GM23338 (cell line): ENCODE data around the gene PEAR1. TPM values are rescaled to one million over a fixed set of nuclear protein-coding genes. Genes with fewer than 3 reads are reported as not detected.

Experiments
- ATAC-seq: fragments of 200-7000 bp; cut with Tn5 transposase; 3 replicates; pipeline ENCODE4 v1.9.1; 2020
- DNase-seq: peaks from one replicate; pipeline ENCODE4 v3.0.0-alpha.2; 2015; ENCODE audit warnings: low spot score
- H2AFZ ChIP-seq: fragments of 200-600 bp; sonication (generic); 2 replicates; pipeline ENCODE4 v1.8.0; 2016; ENCODE audit warnings: antibody characterized with exemption, mild to moderate bottlenecking, moderate library complexity
- H3F3A ChIP-seq: fragments of 200-600 bp; sonication (generic); replicated peaks from 2 replicates; pipeline ENCODE4 v1.8.0; 2017; ENCODE audit warnings: antibody characterized with exemption, mixed run types, low read depth
- H3K27ac ChIP-seq: fragments of 200-600 bp; sonication (generic); 2 replicates; pipeline ENCODE4 v1.6.1; 2016; ENCODE audit warnings: low read depth
- H3K27me3 ChIP-seq: fragments of 200-600 bp; sonication (generic); 2 replicates; pipeline ENCODE4 v1.8.0; 2016; ENCODE audit warnings: mild to moderate bottlenecking, mixed run types, moderate library complexity; ENCODE audit not compliant: insufficient read depth
- H3K36me3 ChIP-seq: fragments of 200-600 bp; sonication (generic); 2 replicates; pipeline ENCODE4 v1.8.0; 2016; ENCODE audit warnings: mild to moderate bottlenecking; ENCODE audit not compliant: insufficient read depth
- H3K4me1 ChIP-seq: fragments of 200-600 bp; sonication (generic); 2 replicates; pipeline ENCODE4 v1.8.0; 2016; ENCODE audit warnings: mild to moderate bottlenecking, moderate library complexity; ENCODE audit not compliant: insufficient read depth
- H3K4me2 ChIP-seq: fragments of 200-600 bp; sonication (generic); 2 replicates; pipeline ENCODE4 v1.7.1; 2017; ENCODE audit warnings: mixed run types
- H3K4me3 ChIP-seq: fragments of 200-600 bp; sonication (generic); 2 replicates; pipeline ENCODE4 v1.6.1; 2016; ENCODE audit warnings: mixed run types
- H3K79me2 ChIP-seq: fragments of 200-600 bp; sonication (generic); replicated peaks from 2 replicates; pipeline ENCODE4 v1.8.0; 2017; ENCODE audit warnings: mild to moderate bottlenecking; ENCODE audit not compliant: insufficient read depth
- H3K9me2 ChIP-seq: fragments of 200-600 bp; sonication (generic); 2 replicates; pipeline ENCODE4 v1.8.0; 2017; ENCODE audit not compliant: insufficient read depth
- H4K20me1 ChIP-seq: fragments of 200-600 bp; sonication (generic); replicated peaks from 2 replicates; pipeline ENCODE4 v1.8.0; 2017; ENCODE audit warnings: mild to moderate bottlenecking; ENCODE audit not compliant: insufficient read depth
- H3K27ac Mint-ChIP-seq: 2 replicates; pipeline ENCODE4 v1.8.0; 2020; ENCODE audit warnings: inconsistent platforms, mild to moderate bottlenecking, moderate library complexity, mixed read lengths
- H3K27me3 Mint-ChIP-seq: 3 replicates; pipeline ENCODE4 v1.8.0; 2022; ENCODE audit warnings: low read depth, mild to moderate bottlenecking, moderate library complexity, mixed read lengths, inconsistent platforms; ENCODE audit not compliant: insufficient read depth, poor library complexity
- H3K36me3 Mint-ChIP-seq: 3 replicates; pipeline ENCODE4 v1.8.0; 2021; ENCODE audit warnings: low read depth, mild to moderate bottlenecking, inconsistent platforms, moderate library complexity, mixed read lengths
- H3K4me1 Mint-ChIP-seq: 3 replicates; pipeline ENCODE4 v1.8.0; 2020; ENCODE audit warnings: mild to moderate bottlenecking, inconsistent platforms, mixed read lengths
- H3K4me3 Mint-ChIP-seq: 3 replicates; pipeline ENCODE4 v1.8.0; 2021; ENCODE audit warnings: moderate library complexity, mild to moderate bottlenecking, inconsistent platforms, mixed read lengths
- H3K9me3 Mint-ChIP-seq: 3 replicates; pipeline ENCODE4 v1.8.0; 2020; ENCODE audit warnings: moderate library complexity, mild to moderate bottlenecking, inconsistent platforms, mixed read lengths
- CREB1 ChIP-seq: fragments of 250-450 bp; sonication (Bioruptor Pico); IDR thresholded peaks from 2 replicates; pipeline ENCODE4 v1.5.0; 2020; ENCODE audit warnings: low read depth, mild to moderate bottlenecking, moderate library complexity
- EZH2 ChIP-seq: fragments of 200-600 bp; sonication (generic); IDR thresholded peaks from one replicate; pipeline ENCODE4 v1.8.0; 2017; ENCODE audit warnings: antibody characterized with exemption, mild to moderate bottlenecking, low read depth; ENCODE audit not compliant: unreplicated experiment
- EZH2phosphoT487 ChIP-seq: fragments of 200-600 bp; sonication (generic); IDR thresholded peaks from one replicate; pipeline ENCODE4 v1.8.1; 2018; ENCODE audit warnings: antibody characterized with exemption; ENCODE audit not compliant: unreplicated experiment
- JUNB ChIP-seq: IDR thresholded peaks from one replicate; pipeline ENCODE4 v1.6.1; 2016; ENCODE audit warnings: antibody characterized with exemption; ENCODE audit not compliant: unreplicated experiment
- NANOG ChIP-seq: IDR thresholded peaks from 2 replicates; pipeline ENCODE4 v1.6.1; 2016; ENCODE audit warnings: antibody characterized with exemption, borderline replicate concordance
- POLR2AphosphoS5 ChIP-seq: IDR thresholded peaks from 2 replicates; pipeline ENCODE4 v1.6.1; 2016; ENCODE audit warnings: antibody characterized with exemption, low read depth
- STAT1 ChIP-seq: IDR thresholded peaks from one replicate; pipeline ENCODE4 v1.6.1; 2016; ENCODE audit warnings: antibody characterized with exemption; ENCODE audit not compliant: unreplicated experiment
- ZNF114 ChIP-seq: fragments of 250-450 bp; sonication (Bioruptor Pico); IDR thresholded peaks from 2 replicates; pipeline ENCODE4 v1.5.0; 2020; ENCODE audit warnings: mild to moderate bottlenecking, moderate library complexity
- ZNF331 ChIP-seq: fragments of 250-450 bp; sonication (Bioruptor Pico); IDR thresholded peaks from 2 replicates; pipeline ENCODE4 v1.5.0; 2020; ENCODE audit warnings: low read depth, mild to moderate bottlenecking, moderate library complexity
- polyA plus RNA-seq: library from polyadenylated mRNA; unstranded; fragments of >200 nt; fragmentation: Nextera tagmentation; extraction: Ambion mirVana; gene quantifications from 2 replicates; pipeline ENCODE4 v1.2.1, GENCODE V29; 2016
- total RNA-seq: library from RNA; depleted of rRNA; stranded (reverse); fragments of >200 nt; shearing (Covaris generic); gene quantifications from 2 replicates; pipeline ENCODE4 v1.2.3, GENCODE V29; 2014
- TF ChIP-seq, protein P1 (sequence below), 2 experiments: fragments of 200-600 bp in 1 of 2; sonication (generic) in 1 of 2; conservative IDR thresholded peaks; 2 replicates each; pipeline versions ENCODE4 v1.5.1 to v1.6.1; 2016 to 2017; ENCODE audit warnings: antibody characterized with exemption in 2 of 2, low read depth in 2 of 2, mild to moderate bottlenecking in 2 of 2, moderate library complexity in 1 of 2
- TF ChIP-seq, protein P2 (sequence below): IDR thresholded peaks from one replicate; pipeline ENCODE4 v1.6.1; 2018; ENCODE audit warnings: antibody characterized with exemption; ENCODE audit not compliant: unreplicated experiment
- TF ChIP-seq, protein P3 (sequence below): fragments of 250-450 bp; sonication (Bioruptor Pico); IDR thresholded peaks from 2 replicates; pipeline ENCODE4 v1.5.0; 2020; ENCODE audit warnings: mild to moderate bottlenecking, moderate library complexity
- TF ChIP-seq, protein P4 (sequence below): IDR thresholded peaks from 2 replicates; pipeline ENCODE4 v1.6.1; 2016; ENCODE audit warnings: antibody characterized with exemption

The PEAR1 gene
- total and polyA plus RNA-seq, 2 experiments from 2014 or later = 0.28 to 0.47 TPM

DNA sequence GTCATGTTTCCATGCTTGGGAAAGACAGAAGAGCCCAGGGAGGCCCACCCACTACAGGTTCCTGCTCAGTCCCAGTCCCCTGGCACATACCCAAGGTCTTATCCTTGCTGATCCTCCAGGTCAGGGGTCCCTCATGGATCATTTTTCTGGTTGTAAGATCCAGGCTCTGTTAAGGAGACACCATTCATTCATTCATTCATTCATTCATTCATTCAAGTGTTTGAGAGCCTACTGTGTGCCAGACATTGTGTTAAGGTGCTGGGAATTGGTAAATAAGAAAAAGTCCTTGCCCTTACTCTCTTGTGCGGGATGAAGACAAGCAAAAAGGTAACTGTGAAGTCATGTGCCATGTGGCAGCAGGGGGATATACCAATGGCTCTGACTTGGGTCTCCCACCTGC, 50.8 kb downstream of the PEAR1 start:
- Histone ChIP-seq H2AFZ (no peak overlapping the region), H3K4me3 (no peak overlapping the region), H3F3A (no peaks in the 10 kb centered on the region), H3K4me2 (no peak overlapping the region), H4K20me1 (no peaks in the 10 kb centered on the region; the same call in 1 of the 2 replicates), H3K36me3 (peaks cover 10% of the 10 kb centered on the region), H3K4me1 (no peaks in the 10 kb centered on the region), H3K27ac (no peak overlapping the region), H3K79me2 (no peaks in the 10 kb centered on the region), H3K9me2 (no peaks in the 10 kb centered on the region), H3K27me3 (no peaks in the 10 kb centered on the region)
- H3K4me3 Mint-ChIP-seq = no peak overlapping the region
- no peak for DNase-seq
- ATAC-seq = no peak
- no peaks in the 10 kb centered on the region for H3K9me3 Mint-ChIP-seq
- H3K27ac Mint-ChIP-seq = no peak overlapping the region
- peaks cover 12% of the 10 kb centered on the region for H3K27me3 Mint-ChIP-seq
- peaks cover 70% of the 10 kb centered on the region for H3K36me3 Mint-ChIP-seq
- TF ChIP-seq, protein P1, sequence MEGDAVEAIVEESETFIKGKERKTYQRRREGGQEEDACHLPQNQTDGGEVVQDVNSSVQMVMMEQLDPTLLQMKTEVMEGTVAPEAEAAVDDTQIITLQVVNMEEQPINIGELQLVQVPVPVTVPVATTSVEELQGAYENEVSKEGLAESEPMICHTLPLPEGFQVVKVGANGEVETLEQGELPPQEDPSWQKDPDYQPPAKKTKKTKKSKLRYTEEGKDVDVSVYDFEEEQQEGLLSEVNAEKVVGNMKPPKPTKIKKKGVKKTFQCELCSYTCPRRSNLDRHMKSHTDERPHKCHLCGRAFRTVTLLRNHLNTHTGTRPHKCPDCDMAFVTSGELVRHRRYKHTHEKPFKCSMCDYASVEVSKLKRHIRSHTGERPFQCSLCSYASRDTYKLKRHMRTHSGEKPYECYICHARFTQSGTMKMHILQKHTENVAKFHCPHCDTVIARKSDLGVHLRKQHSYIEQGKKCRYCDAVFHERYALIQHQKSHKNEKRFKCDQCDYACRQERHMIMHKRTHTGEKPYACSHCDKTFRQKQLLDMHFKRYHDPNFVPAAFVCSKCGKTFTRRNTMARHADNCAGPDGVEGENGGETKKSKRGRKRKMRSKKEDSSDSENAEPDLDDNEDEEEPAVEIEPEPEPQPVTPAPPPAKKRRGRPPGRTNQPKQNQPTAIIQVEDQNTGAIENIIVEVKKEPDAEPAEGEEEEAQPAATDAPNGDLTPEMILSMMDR (conservative IDR thresholded peaks at IDR 0.05; ENCODE audit: low read depth in 2 of 2) = no peak
- TF ChIP-seq, protein P2, sequence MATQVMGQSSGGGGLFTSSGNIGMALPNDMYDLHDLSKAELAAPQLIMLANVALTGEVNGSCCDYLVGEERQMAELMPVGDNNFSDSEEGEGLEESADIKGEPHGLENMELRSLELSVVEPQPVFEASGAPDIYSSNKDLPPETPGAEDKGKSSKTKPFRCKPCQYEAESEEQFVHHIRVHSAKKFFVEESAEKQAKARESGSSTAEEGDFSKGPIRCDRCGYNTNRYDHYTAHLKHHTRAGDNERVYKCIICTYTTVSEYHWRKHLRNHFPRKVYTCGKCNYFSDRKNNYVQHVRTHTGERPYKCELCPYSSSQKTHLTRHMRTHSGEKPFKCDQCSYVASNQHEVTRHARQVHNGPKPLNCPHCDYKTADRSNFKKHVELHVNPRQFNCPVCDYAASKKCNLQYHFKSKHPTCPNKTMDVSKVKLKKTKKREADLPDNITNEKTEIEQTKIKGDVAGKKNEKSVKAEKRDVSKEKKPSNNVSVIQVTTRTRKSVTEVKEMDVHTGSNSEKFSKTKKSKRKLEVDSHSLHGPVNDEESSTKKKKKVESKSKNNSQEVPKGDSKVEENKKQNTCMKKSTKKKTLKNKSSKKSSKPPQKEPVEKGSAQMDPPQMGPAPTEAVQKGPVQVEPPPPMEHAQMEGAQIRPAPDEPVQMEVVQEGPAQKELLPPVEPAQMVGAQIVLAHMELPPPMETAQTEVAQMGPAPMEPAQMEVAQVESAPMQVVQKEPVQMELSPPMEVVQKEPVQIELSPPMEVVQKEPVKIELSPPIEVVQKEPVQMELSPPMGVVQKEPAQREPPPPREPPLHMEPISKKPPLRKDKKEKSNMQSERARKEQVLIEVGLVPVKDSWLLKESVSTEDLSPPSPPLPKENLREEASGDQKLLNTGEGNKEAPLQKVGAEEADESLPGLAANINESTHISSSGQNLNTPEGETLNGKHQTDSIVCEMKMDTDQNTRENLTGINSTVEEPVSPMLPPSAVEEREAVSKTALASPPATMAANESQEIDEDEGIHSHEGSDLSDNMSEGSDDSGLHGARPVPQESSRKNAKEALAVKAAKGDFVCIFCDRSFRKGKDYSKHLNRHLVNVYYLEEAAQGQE = no peak
- TF ChIP-seq CREB1 (no peak), EZH2 (no peak), STAT1 (no peak), POLR2AphosphoS5 (no peak), JUNB (no peak), ZNF331 (CRISPR knock-in tag) (no peak), ZNF114 (CRISPR knock-in tag) (no peak), EZH2phosphoT487 (no peak), NANOG (no peak)
- TF ChIP-seq, protein P3, sequence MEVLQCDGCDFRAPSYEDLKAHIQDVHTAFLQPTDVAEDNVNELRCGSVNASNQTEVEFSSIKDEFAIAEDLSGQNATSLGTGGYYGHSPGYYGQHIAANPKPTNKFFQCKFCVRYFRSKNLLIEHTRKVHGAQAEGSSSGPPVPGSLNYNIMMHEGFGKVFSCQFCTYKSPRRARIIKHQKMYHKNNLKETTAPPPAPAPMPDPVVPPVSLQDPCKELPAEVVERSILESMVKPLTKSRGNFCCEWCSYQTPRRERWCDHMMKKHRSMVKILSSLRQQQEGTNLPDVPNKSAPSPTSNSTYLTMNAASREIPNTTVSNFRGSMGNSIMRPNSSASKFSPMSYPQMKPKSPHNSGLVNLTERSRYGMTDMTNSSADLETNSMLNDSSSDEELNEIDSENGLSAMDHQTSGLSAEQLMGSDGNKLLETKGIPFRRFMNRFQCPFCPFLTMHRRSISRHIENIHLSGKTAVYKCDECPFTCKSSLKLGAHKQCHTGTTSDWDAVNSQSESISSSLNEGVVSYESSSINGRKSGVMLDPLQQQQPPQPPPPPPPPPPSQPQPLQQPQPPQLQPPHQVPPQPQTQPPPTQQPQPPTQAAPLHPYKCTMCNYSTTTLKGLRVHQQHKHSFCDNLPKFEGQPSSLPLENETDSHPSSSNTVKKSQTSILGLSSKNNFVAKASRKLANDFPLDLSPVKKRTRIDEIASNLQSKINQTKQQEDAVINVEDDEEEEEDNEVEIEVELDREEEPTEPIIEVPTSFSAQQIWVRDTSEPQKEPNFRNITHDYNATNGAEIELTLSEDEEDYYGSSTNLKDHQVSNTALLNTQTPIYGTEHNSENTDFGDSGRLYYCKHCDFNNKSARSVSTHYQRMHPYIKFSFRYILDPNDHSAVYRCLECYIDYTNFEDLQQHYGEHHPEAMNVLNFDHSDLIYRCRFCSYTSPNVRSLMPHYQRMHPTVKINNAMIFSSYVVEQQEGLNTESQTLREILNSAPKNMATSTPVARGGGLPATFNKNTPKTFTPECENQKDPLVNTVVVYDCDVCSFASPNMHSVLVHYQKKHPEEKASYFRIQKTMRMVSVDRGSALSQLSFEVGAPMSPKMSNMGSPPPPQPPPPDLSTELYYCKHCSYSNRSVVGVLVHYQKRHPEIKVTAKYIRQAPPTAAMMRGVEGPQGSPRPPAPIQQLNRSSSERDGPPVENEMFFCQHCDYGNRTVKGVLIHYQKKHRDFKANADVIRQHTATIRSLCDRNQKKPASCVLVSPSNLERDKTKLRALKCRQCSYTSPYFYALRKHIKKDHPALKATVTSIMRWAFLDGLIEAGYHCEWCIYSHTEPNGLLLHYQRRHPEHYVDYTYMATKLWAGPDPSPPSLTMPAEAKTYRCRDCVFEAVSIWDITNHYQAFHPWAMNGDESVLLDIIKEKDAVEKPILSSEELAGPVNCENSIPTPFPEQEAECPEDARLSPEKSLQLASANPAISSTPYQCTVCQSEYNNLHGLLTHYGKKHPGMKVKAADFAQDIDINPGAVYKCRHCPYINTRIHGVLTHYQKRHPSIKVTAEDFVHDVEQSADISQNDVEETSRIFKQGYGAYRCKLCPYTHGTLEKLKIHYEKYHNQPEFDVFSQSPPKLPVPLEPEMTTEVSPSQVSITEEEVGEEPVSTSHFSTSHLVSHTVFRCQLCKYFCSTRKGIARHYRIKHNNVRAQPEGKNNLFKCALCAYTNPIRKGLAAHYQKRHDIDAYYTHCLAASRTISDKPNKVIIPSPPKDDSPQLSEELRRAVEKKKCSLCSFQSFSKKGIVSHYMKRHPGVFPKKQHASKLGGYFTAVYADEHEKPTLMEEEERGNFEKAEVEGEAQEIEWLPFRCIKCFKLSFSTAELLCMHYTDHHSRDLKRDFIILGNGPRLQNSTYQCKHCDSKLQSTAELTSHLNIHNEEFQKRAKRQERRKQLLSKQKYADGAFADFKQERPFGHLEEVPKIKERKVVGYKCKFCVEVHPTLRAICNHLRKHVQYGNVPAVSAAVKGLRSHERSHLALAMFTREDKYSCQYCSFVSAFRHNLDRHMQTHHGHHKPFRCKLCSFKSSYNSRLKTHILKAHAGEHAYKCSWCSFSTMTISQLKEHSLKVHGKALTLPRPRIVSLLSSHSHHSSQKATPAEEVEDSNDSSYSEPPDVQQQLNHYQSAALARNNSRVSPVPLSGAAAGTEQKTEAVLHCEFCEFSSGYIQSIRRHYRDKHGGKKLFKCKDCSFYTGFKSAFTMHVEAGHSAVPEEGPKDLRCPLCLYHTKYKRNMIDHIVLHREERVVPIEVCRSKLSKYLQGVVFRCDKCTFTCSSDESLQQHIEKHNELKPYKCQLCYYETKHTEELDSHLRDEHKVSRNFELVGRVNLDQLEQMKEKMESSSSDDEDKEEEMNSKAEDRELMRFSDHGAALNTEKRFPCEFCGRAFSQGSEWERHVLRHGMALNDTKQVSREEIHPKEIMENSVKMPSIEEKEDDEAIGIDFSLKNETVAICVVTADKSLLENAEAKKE (CRISPR knock-in tag) = no peak
- TF ChIP-seq, protein P4, sequence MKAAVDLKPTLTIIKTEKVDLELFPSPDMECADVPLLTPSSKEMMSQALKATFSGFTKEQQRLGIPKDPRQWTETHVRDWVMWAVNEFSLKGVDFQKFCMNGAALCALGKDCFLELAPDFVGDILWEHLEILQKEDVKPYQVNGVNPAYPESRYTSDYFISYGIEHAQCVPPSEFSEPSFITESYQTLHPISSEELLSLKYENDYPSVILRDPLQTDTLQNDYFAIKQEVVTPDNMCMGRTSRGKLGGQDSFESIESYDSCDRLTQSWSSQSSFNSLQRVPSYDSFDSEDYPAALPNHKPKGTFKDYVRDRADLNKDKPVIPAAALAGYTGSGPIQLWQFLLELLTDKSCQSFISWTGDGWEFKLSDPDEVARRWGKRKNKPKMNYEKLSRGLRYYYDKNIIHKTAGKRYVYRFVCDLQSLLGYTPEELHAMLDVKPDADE = no peak
- H3K4me1 Mint-ChIP-seq = peaks cover 5% of the 10 kb centered on the region
